ENCODE measurements around the gene MTNR1A.

GRCh38 chr4:186598686-186599085, 43.3 kb upstream of the MTNR1A start:
- TF ChIP-seq CTCF (IDR thresholded peaks at IDR 0.05; ENCODE audit: low read depth, low read length, poor library complexity, severe bottlenecking) (no peak), EZH2phosphoT487 (IDR thresholded peaks at IDR 0.05; ENCODE audit: borderline replicate concordance, low read length) (no peak)
